Central memory CD8-positive, alpha-beta T cell (primary cell): Measurements from ENCODE around the gene YARS1.

Experiments used
- ATAC-seq: fragments of 150-1000 bp; cut with Tn5 transposase; replicated peaks from 2 replicates; pipeline ENCODE4 v1.10.0; 2022; ENCODE audit warnings: mild to moderate bottlenecking, moderate FRiP score, moderate number of reproducible peaks; ENCODE audit not compliant: poor library complexity, severe bottlenecking; ENCODE audit errors: extremely low read depth
- DNase-seq, 2 donors: peaks; one replicate each; pipeline ENCODE4 v3.0.0; 2021; ENCODE audit warnings: low spot score in 2 of 2
- H3K27ac Mint-ChIP-seq: one replicate; pipeline ENCODE4 v1.8.0; 2022; ENCODE audit warnings: low read depth, mild to moderate bottlenecking, moderate library complexity, mixed read lengths
- H3K27me3 Mint-ChIP-seq: one replicate; pipeline ENCODE4 v1.8.0; 2022; ENCODE audit warnings: mixed read lengths
- H3K36me3 Mint-ChIP-seq: one replicate; pipeline ENCODE4 v1.8.0; 2022; ENCODE audit warnings: mild to moderate bottlenecking, moderate library complexity, mixed read lengths; ENCODE audit not compliant: insufficient read depth
- H3K4me1 Mint-ChIP-seq: one replicate; pipeline ENCODE4 v1.8.0; 2022; ENCODE audit warnings: mixed read lengths
- H3K4me3 Mint-ChIP-seq: one replicate; pipeline ENCODE4 v1.8.0; 2022; ENCODE audit warnings: mild to moderate bottlenecking, moderate library complexity, mixed read lengths
- H3K9me3 Mint-ChIP-seq: one replicate; pipeline ENCODE4 v1.8.0; 2022; ENCODE audit warnings: mixed read lengths

The YARS1 gene

GRCh38 chr1:32764826-32765569 lies 52.2 kb downstream of the YARS1 start:
- DNase-seq = no peak
- Mint-ChIP-seq H3K4me1 (peaks cover 10% of the 10 kb centered on the region), H3K9me3 (no peaks in the 10 kb centered on the region)

GRCh38 chr1:32763221-32763620 lies 53.9 kb downstream of the YARS1 start:
- ATAC-seq = no peak
- H3K27ac Mint-ChIP-seq = peak overlapping the region; percentile 79
- peaks cover 17% of the 10 kb centered on the region for H3K4me1 Mint-ChIP-seq
- H3K4me3 Mint-ChIP-seq = no peak overlapping the region
- H3K27me3 Mint-ChIP-seq = no peaks in the 10 kb centered on the region
- DNase-seq = no peak
- no peaks in the 10 kb centered on the region for H3K36me3 Mint-ChIP-seq
- no peaks in the 10 kb centered on the region for H3K9me3 Mint-ChIP-seq

More at GRCh38 chr1:32764826-32765569, 52.2 kb downstream of the YARS1 start:
- H3K4me3 Mint-ChIP-seq = no peak overlapping the region
- no peaks in the 10 kb centered on the region for H3K27me3 Mint-ChIP-seq
- no peaks in the 10 kb centered on the region for H3K36me3 Mint-ChIP-seq
- no peak for ATAC-seq
- H3K27ac Mint-ChIP-seq = no peak overlapping the region

GRCh38 chr1:32761936-32762335 lies 55.2 kb downstream of the YARS1 start:
- peaks cover 21% of the 10 kb centered on the region for H3K4me1 Mint-ChIP-seq
- no peaks in the 10 kb centered on the region for H3K9me3 Mint-ChIP-seq
- no peak overlapping the region for H3K4me3 Mint-ChIP-seq
- no peaks in the 10 kb centered on the region for H3K36me3 Mint-ChIP-seq
- no peaks in the 10 kb centered on the region for H3K27me3 Mint-ChIP-seq
- ATAC-seq (no peak), DNase-seq (no peak)
- H3K27ac Mint-ChIP-seq = peak overlapping the region; percentile 24

- no peaks in the 10 kb centered on the region for H3K9me3 Mint-ChIP-seq
- H3K27me3 Mint-ChIP-seq = no peaks in the 10 kb centered on the region
- H3K27ac Mint-ChIP-seq = peak overlapping the region; percentile 24
- ATAC-seq (no peak), DNase-seq (no peak)
- H3K4me3 Mint-ChIP-seq = no peak overlapping the region
- peaks cover 23% of the 10 kb centered on the region for H3K4me1 Mint-ChIP-seq
- no peaks in the 10 kb centered on the region for H3K36me3 Mint-ChIP-seq
These were observed 55.8 kb downstream of the YARS1 start for GRCh38 chr1:32761253-32761877.

GRCh38 chr1:32759997-32760623 lies 57.0 kb downstream of the YARS1 start:
- no peaks in the 10 kb centered on the region for H3K36me3 Mint-ChIP-seq
- no peak overlapping the region for H3K4me3 Mint-ChIP-seq
- ATAC-seq = no peak
- no peaks in the 10 kb centered on the region for H3K9me3 Mint-ChIP-seq
- no peak for DNase-seq
- no peak overlapping the region for H3K27ac Mint-ChIP-seq
- peaks cover 23% of the 10 kb centered on the region for H3K4me1 Mint-ChIP-seq
- no peaks in the 10 kb centered on the region for H3K27me3 Mint-ChIP-seq

GRCh38 chr1:32759521-32759981 lies 57.6 kb downstream of the YARS1 start:
- Mint-ChIP-seq H3K4me3 (no peak overlapping the region), H3K9me3 (no peaks in the 10 kb centered on the region), H3K4me1 (peaks cover 24% of the 10 kb centered on the region), H3K36me3 (no peaks in the 10 kb centered on the region), H3K27ac (no peak overlapping the region), H3K27me3 (no peaks in the 10 kb centered on the region)
- ATAC-seq (no peak), DNase-seq (no peak)

- H3K4me3 Mint-ChIP-seq = no peak overlapping the region
- H3K9me3 Mint-ChIP-seq = no peaks in the 10 kb centered on the region
- ATAC-seq (no peak), DNase-seq (no peak)
- H3K36me3 Mint-ChIP-seq = no peaks in the 10 kb centered on the region
- peaks cover 29% of the 10 kb centered on the region for H3K4me1 Mint-ChIP-seq
- peak overlapping the region; percentile 19 for H3K27ac Mint-ChIP-seq
- no peaks in the 10 kb centered on the region for H3K27me3 Mint-ChIP-seq
These were observed 58.2 kb downstream of the YARS1 start for GRCh38 chr1:32758795-32759430.

- Mint-ChIP-seq H3K36me3 (peaks cover 2% of the 10 kb centered on the region), H3K4me1 (peaks cover 29% of the 10 kb centered on the region), H3K9me3 (no peaks in the 10 kb centered on the region), H3K27ac (peak overlapping the region; percentile 19), H3K27me3 (no peaks in the 10 kb centered on the region), H3K4me3 (no peak overlapping the region)
- ATAC-seq (no peak), DNase-seq (no peak)
These were observed 58.9 kb downstream of the YARS1 start for GRCh38 chr1:32758177-32758794.

GRCh38 chr1:32757213-32757895 lies 59.8 kb downstream of the YARS1 start:
- DNase-seq (no peak), ATAC-seq (no peak)
- Mint-ChIP-seq H3K36me3 (peaks cover 2% of the 10 kb centered on the region), H3K27ac (peak overlapping the region; percentile 50), H3K9me3 (no peaks in the 10 kb centered on the region), H3K27me3 (no peaks in the 10 kb centered on the region), H3K4me1 (peaks cover 29% of the 10 kb centered on the region), H3K4me3 (no peak overlapping the region)

GRCh38 chr1:32755810-32756159 lies 61.4 kb downstream of the YARS1 start:
- H3K27ac Mint-ChIP-seq = no peak overlapping the region
- no peaks in the 10 kb centered on the region for H3K27me3 Mint-ChIP-seq
- peaks cover 24% of the 10 kb centered on the region for H3K4me1 Mint-ChIP-seq
- no peaks in the 10 kb centered on the region for H3K9me3 Mint-ChIP-seq
- peaks cover 5% of the 10 kb centered on the region for H3K36me3 Mint-ChIP-seq
- DNase-seq (no peak), ATAC-seq (no peak)
- no peak overlapping the region for H3K4me3 Mint-ChIP-seq

- H3K9me3 Mint-ChIP-seq = no peaks in the 10 kb centered on the region
- H3K4me1 Mint-ChIP-seq = peaks cover 24% of the 10 kb centered on the region
- no peak overlapping the region for H3K27ac Mint-ChIP-seq
- ATAC-seq (no peak), DNase-seq (no peak)
- H3K36me3 Mint-ChIP-seq = peaks cover 5% of the 10 kb centered on the region
- no peak overlapping the region for H3K4me3 Mint-ChIP-seq
- no peaks in the 10 kb centered on the region for H3K27me3 Mint-ChIP-seq
These were observed 61.9 kb downstream of the YARS1 start for GRCh38 chr1:32755098-32755809.
